HCT116 (cell line): ENCODE measurements around the gene GGCX. TPM values are rescaled to one million over a fixed set of nuclear protein-coding genes. Genes with fewer than 3 reads are reported as not detected.

ENCODE experiments used
- ATAC-seq: fragments of 200-7000 bp; cut with Tn5 transposase; 2 replicates; pipeline ENCODE4 v1.9.1; 2020; ENCODE audit warnings: mild to moderate bottlenecking, moderate library complexity
- BruUV-seq: library from RNA; stranded (reverse); fragments of 400-500 nt; replicated peaks from 2 replicates; lab custom pipeline; 2021; lab: Mats Ljungman, UMichigan
- CTCF ChIA-PET: fragments of 300-600 bp; sonication (Branson Sonifier 250); formaldehyde crosslinking; loops from one replicate; lab custom pipeline; 2021; ENCODE audit warnings: antibody characterized with exemption; lab: Charles Lee
- POLR2A ChIA-PET: fragments of 300-600, 350-600 bp; sonication (Branson Sonifier 250); formaldehyde crosslinking; loops from one replicate; lab custom pipeline; 2021; ENCODE audit warnings: antibody characterized with exemption; lab: Charles Lee
- RAD21 ChIA-PET, 2 experiments: fragments of 300-600 bp; sonication (Branson Sonifier 250); formaldehyde crosslinking; loops; one replicate each; lab custom pipeline; 2023; ENCODE audit warnings: low total read pairs in 2 of 2; ENCODE audit not compliant: uncharacterized antibody in 2 of 2, unreplicated experiment in 2 of 2, low non-redundant PET in 1 of 2; lab: Charles Lee
- DNase-seq: peaks from one replicate; pipeline ENCODE4 v3.0.0-alpha.2; 2010; ENCODE audit warnings: low read depth, low spot score
- H2AFZ ChIP-seq: fragments of 200-600 bp; shearing (Covaris generic), sonication (generic); 2 replicates; pipeline ENCODE4 v1.6.1; 2017; ENCODE audit warnings: low read depth, mixed run types, mixed read lengths, antibody characterized with exemption, low read length; ENCODE audit not compliant: poor library complexity, severe bottlenecking
- H3K27ac ChIP-seq: 2 replicates; pipeline ENCODE4 v1.5.1; 2012; ENCODE audit warnings: low read depth, low read length
- H3K27me3 ChIP-seq: fragments of 200-600 bp; sonication (generic); 2 replicates; pipeline ENCODE4 v1.6.1; 2016; ENCODE audit warnings: mixed run types, low read length, mixed read lengths; ENCODE audit not compliant: insufficient read depth
- H3K36me3 ChIP-seq, 2 experiments: fragments of 200-500 bp in 1 of 2; fragments of 200-600 bp in 1 of 2; sonication (Bioruptor generic) in 1 of 2; sonication (generic) in 1 of 2; 2 replicates each; pipeline versions ENCODE4 v1.5.1 to v1.6.1; 2014 to 2016; ENCODE audit warnings: low read length in 2 of 2, inconsistent platforms in 1 of 2, mixed read lengths in 1 of 2, mixed run types in 1 of 2; ENCODE audit not compliant: insufficient read depth in 2 of 2, control insufficient read depth in 1 of 2
- H3K4me1 ChIP-seq, 2 experiments: fragments of 200-600 bp in 1 of 2; sonication (generic) in 1 of 2; 2 replicates each; pipeline versions ENCODE4 v1.5.1 to v1.6.1; 2012 to 2017; ENCODE audit warnings: low read length in 2 of 2, inconsistent platforms in 1 of 2, mild to moderate bottlenecking in 1 of 2, mixed read lengths in 1 of 2, mixed run types in 1 of 2, moderate library complexity in 1 of 2; ENCODE audit not compliant: insufficient read depth in 2 of 2, control insufficient read depth in 1 of 2
- H3K4me2 ChIP-seq: fragments of 200-600 bp; sonication (generic); 2 replicates; pipeline ENCODE4 v1.6.1; 2017; ENCODE audit warnings: mixed run types, low read length, mixed read lengths
- H3K4me3 ChIP-seq, 2 experiments: fragments of 200-600 bp in 1 of 2; sonication (generic) in 1 of 2; replicated peaks in 1 of 2; 2 replicates each; pipeline ENCODE4 v1.5.1; 2011 to 2016; ENCODE audit warnings: low read length in 2 of 2, control low read depth in 1 of 2, low read depth in 1 of 2, mild to moderate bottlenecking in 1 of 2, mixed read lengths in 1 of 2, mixed run types in 1 of 2
- H3K79me2 ChIP-seq: fragments of 200-600 bp; sonication (generic); 2 replicates; pipeline ENCODE4 v1.6.1; 2017; ENCODE audit warnings: mild to moderate bottlenecking, mixed run types, low read length, moderate library complexity, mixed read lengths; ENCODE audit not compliant: insufficient read depth
- H3K9ac ChIP-seq: fragments of 200-600 bp; sonication (generic); 2 replicates; pipeline ENCODE4 v1.6.1; 2016; ENCODE audit warnings: low read length, mixed read lengths
- H3K9me2 ChIP-seq: fragments of 200-600 bp; sonication (generic), shearing (Covaris generic); 2 replicates; pipeline ENCODE4 v1.6.1; 2017; ENCODE audit warnings: mixed run types, mild to moderate bottlenecking, moderate library complexity; ENCODE audit not compliant: insufficient read depth
- H3K9me3 ChIP-seq, 2 experiments: fragments of 200-500 bp in 1 of 2; fragments of 200-600 bp in 1 of 2; sonication (Bioruptor generic) in 1 of 2; sonication (generic) in 1 of 2; 2 replicates each; pipeline ENCODE4 v1.6.1; 2014 to 2017; ENCODE audit warnings: low read length in 2 of 2, mixed read lengths in 2 of 2, inconsistent platforms in 1 of 2, low read depth in 1 of 2, mild to moderate bottlenecking in 1 of 2, mixed run types in 1 of 2, moderate library complexity in 1 of 2; ENCODE audit not compliant: control insufficient read depth in 1 of 2, insufficient read depth in 1 of 2
- H4K20me1 ChIP-seq: fragments of 200-600 bp; sonication (generic), shearing (Covaris generic); 2 replicates; pipeline ENCODE4 v1.6.1; 2017; ENCODE audit warnings: mixed run types, mild to moderate bottlenecking, moderate library complexity; ENCODE audit not compliant: insufficient read depth
- CBX3 ChIP-seq: IDR thresholded peaks from 2 replicates; pipeline ENCODE4 v1.6.1; 2012; ENCODE audit warnings: low read depth
- CEBPB ChIP-seq: IDR thresholded peaks from 2 replicates; pipeline ENCODE4 v1.6.1; 2012; ENCODE audit warnings: low read depth
- EGR1 ChIP-seq: IDR thresholded peaks from 2 replicates; pipeline ENCODE4 v1.6.1; 2012; ENCODE audit warnings: low read depth
- ELF1 ChIP-seq: IDR thresholded peaks from 2 replicates; pipeline ENCODE4 v1.6.1; 2012; ENCODE audit warnings: low read depth, borderline replicate concordance
- EZH2 ChIP-seq: fragments of 200-600 bp; sonication (generic); IDR thresholded peaks from 2 replicates; pipeline ENCODE4 v1.6.1; 2017; ENCODE audit warnings: antibody characterized with exemption, mixed run types
- EZH2phosphoT487 ChIP-seq: fragments of 200-600 bp; IDR thresholded peaks from 2 replicates; pipeline ENCODE4 v1.6.1; 2018; ENCODE audit warnings: antibody characterized with exemption, borderline replicate concordance
- FOSL1 ChIP-seq: IDR thresholded peaks from 2 replicates; pipeline ENCODE4 v1.6.1; 2012; ENCODE audit warnings: low read depth
- JUND ChIP-seq: IDR thresholded peaks from 2 replicates; pipeline ENCODE4 v1.6.1; 2012
- POLR2AphosphoS5 ChIP-seq: IDR thresholded peaks from 2 replicates; pipeline ENCODE4 v1.6.1; 2011; ENCODE audit warnings: mild to moderate bottlenecking, low read depth, low read length, moderate library complexity
- RAD21 ChIP-seq: IDR thresholded peaks from 2 replicates; pipeline ENCODE4 v1.6.1; 2012; ENCODE audit warnings: low read depth, mild to moderate bottlenecking
- SIN3A ChIP-seq: IDR thresholded peaks from 2 replicates; pipeline ENCODE4 v1.6.1; 2012; ENCODE audit warnings: low read depth
- SP1 ChIP-seq: IDR thresholded peaks from 2 replicates; pipeline ENCODE4 v1.6.1; 2012; ENCODE audit warnings: low read depth
- SRF ChIP-seq: IDR thresholded peaks from 2 replicates; pipeline ENCODE4 v1.6.1; 2012; ENCODE audit warnings: low read depth
- YY1 ChIP-seq: IDR thresholded peaks from 2 replicates; pipeline ENCODE4 v1.6.1; 2011; ENCODE audit warnings: low read length, low read depth, moderate library complexity, mild to moderate bottlenecking; ENCODE audit not compliant: insufficient replicate concordance; ENCODE audit errors: extremely low read depth
- ZNF274 ChIP-seq: fragments of 200-500 bp; sonication (Bioruptor generic); IDR thresholded peaks from 2 replicates; pipeline ENCODE4 v1.6.1; 2014; ENCODE audit warnings: mild to moderate bottlenecking, low read depth, low read length, inconsistent platforms
- intact Hi-C: fragments of 100-400 bp; cut with micrococcal nuclease; formaldehyde crosslinking; loops from 2 replicates; pipeline ENCODE4 v1.10.0; 2022
- total RNA-seq: library from RNA; stranded (reverse); gene quantifications from one replicate; pipeline ENCODE4 v1.2.1, GENCODE V29; 2021; ENCODE audit not compliant: unreplicated experiment
- TF ChIP-seq, protein P1 (sequence below), 3 experiments: fragments of 200-600 bp in 1 of 3; sonication (generic) in 1 of 3; IDR thresholded peaks in 2 of 3; conservative IDR thresholded peaks in 1 of 3; 2 replicates each; pipeline ENCODE4 v1.5.1; 2012 to 2017; ENCODE audit warnings: low read depth in 2 of 3, low read length in 2 of 3, antibody characterized with exemption in 1 of 3, borderline replicate concordance in 1 of 3, control low read depth in 1 of 3, mild to moderate bottlenecking in 1 of 3, mixed read lengths in 1 of 3, mixed run types in 1 of 3, moderate library complexity in 1 of 3; ENCODE audit not compliant: insufficient read depth in 1 of 3
- TF ChIP-seq, protein P2 (sequence below): IDR thresholded peaks from 2 replicates; pipeline ENCODE4 v1.6.1; 2012; ENCODE audit warnings: low read depth
- TF ChIP-seq, protein P3 (sequence below): IDR thresholded peaks from 2 replicates; pipeline ENCODE4 v1.6.1; 2011; ENCODE audit warnings: mild to moderate bottlenecking, low read length, moderate library complexity; ENCODE audit not compliant: insufficient replicate concordance; ENCODE audit errors: extremely low read depth
- TF ChIP-seq, protein P4 (sequence below): IDR thresholded peaks from 2 replicates; pipeline ENCODE4 v1.6.1; 2012

The GGCX gene
- total RNA-seq, 1 experiment from 2014 or later, result 43.5 TPM

DNA sequence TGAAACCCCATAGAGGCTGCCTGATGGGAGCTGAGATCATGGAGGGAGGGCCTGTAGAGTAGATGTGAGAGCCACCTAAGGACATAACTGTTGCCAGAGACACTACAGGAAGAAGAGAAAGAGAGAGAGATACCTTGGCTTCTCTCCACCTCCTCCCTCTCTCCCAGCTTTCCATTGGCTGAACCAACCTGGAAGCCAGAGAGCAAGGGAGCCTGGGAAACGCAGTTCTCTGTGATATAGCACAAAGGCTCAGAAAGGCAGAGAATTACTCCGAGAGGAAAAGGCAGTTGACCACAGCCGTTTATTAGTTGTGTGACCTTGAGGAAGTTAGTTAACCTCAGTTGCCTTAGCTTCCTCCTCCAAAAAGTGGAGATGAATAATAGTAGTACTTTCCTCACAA lies 60.0 kb downstream of the GGCX start:
- no peaks in the 10 kb centered on the region for H4K20me1 ChIP-seq
- CTCF ChIA-PET, result no interaction called here
- H2AFZ ChIP-seq, result no peak overlapping the region
- H3K4me2 ChIP-seq, result no peak overlapping the region
- POLR2A ChIA-PET, result interaction anchor here (3.4 kb wide), 1 partner anchor 38 kb away, joined by 19 read pairs; the partner anchor contains the start of gene MAT2A
- DNase-seq, result no peak
- TF ChIP-seq YY1 (no peak), CEBPB (no peak), POLR2AphosphoS5 (no peak), EGR1 (no peak), EZH2phosphoT487 (no peak), RAD21 (no peak), ZNF274 (no peak), SP1 (no peak), ELF1 (no peak), EZH2 (no peak), SIN3A (no peak), JUND (no peak), SRF (no peak), FOSL1 (no peak), CBX3 (no peak)
- TF ChIP-seq, protein P1, sequence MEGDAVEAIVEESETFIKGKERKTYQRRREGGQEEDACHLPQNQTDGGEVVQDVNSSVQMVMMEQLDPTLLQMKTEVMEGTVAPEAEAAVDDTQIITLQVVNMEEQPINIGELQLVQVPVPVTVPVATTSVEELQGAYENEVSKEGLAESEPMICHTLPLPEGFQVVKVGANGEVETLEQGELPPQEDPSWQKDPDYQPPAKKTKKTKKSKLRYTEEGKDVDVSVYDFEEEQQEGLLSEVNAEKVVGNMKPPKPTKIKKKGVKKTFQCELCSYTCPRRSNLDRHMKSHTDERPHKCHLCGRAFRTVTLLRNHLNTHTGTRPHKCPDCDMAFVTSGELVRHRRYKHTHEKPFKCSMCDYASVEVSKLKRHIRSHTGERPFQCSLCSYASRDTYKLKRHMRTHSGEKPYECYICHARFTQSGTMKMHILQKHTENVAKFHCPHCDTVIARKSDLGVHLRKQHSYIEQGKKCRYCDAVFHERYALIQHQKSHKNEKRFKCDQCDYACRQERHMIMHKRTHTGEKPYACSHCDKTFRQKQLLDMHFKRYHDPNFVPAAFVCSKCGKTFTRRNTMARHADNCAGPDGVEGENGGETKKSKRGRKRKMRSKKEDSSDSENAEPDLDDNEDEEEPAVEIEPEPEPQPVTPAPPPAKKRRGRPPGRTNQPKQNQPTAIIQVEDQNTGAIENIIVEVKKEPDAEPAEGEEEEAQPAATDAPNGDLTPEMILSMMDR (IDR thresholded peaks at IDR 0.05 in 2 of 3, conservative IDR thresholded peaks at IDR 0.05 in 1 of 3; ENCODE audit: borderline replicate concordance in 1 of 3, insufficient read depth in 1 of 3, low read depth in 2 of 3, low read length in 2 of 3), result no peak
- TF ChIP-seq, protein P2, sequence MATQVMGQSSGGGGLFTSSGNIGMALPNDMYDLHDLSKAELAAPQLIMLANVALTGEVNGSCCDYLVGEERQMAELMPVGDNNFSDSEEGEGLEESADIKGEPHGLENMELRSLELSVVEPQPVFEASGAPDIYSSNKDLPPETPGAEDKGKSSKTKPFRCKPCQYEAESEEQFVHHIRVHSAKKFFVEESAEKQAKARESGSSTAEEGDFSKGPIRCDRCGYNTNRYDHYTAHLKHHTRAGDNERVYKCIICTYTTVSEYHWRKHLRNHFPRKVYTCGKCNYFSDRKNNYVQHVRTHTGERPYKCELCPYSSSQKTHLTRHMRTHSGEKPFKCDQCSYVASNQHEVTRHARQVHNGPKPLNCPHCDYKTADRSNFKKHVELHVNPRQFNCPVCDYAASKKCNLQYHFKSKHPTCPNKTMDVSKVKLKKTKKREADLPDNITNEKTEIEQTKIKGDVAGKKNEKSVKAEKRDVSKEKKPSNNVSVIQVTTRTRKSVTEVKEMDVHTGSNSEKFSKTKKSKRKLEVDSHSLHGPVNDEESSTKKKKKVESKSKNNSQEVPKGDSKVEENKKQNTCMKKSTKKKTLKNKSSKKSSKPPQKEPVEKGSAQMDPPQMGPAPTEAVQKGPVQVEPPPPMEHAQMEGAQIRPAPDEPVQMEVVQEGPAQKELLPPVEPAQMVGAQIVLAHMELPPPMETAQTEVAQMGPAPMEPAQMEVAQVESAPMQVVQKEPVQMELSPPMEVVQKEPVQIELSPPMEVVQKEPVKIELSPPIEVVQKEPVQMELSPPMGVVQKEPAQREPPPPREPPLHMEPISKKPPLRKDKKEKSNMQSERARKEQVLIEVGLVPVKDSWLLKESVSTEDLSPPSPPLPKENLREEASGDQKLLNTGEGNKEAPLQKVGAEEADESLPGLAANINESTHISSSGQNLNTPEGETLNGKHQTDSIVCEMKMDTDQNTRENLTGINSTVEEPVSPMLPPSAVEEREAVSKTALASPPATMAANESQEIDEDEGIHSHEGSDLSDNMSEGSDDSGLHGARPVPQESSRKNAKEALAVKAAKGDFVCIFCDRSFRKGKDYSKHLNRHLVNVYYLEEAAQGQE, result no peak
- TF ChIP-seq, protein P3, sequence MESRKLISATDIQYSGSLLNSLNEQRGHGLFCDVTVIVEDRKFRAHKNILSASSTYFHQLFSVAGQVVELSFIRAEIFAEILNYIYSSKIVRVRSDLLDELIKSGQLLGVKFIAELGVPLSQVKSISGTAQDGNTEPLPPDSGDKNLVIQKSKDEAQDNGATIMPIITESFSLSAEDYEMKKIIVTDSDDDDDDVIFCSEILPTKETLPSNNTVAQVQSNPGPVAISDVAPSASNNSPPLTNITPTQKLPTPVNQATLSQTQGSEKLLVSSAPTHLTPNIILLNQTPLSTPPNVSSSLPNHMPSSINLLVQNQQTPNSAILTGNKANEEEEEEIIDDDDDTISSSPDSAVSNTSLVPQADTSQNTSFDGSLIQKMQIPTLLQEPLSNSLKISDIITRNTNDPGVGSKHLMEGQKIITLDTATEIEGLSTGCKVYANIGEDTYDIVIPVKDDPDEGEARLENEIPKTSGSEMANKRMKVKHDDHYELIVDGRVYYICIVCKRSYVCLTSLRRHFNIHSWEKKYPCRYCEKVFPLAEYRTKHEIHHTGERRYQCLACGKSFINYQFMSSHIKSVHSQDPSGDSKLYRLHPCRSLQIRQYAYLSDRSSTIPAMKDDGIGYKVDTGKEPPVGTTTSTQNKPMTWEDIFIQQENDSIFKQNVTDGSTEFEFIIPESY, result no peak
- TF ChIP-seq, protein P4, sequence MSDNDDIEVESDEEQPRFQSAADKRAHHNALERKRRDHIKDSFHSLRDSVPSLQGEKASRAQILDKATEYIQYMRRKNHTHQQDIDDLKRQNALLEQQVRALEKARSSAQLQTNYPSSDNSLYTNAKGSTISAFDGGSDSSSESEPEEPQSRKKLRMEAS, result no peak
- no peak overlapping the region for H3K4me3 ChIP-seq
- H3K36me3 ChIP-seq, result no peaks in the 10 kb centered on the region
- intact Hi-C loops, result no loop called here
- BruUV-seq, result no TSS peak
- ATAC-seq, result no peak
- no peaks in the 10 kb centered on the region for H3K9me2 ChIP-seq
- H3K27me3 ChIP-seq, result no peaks in the 10 kb centered on the region
- no peak overlapping the region for H3K27ac ChIP-seq
- H3K4me1 ChIP-seq, result peaks cover 55 to 86% of the 10 kb centered on the region in 2 experiments
- H3K79me2 ChIP-seq, result no peaks in the 10 kb centered on the region
- RAD21 ChIA-PET, result no interaction called here
- no peak overlapping the region for H3K9ac ChIP-seq
- no peaks in the 10 kb centered on the region; a peak in 1 of 4 replicates for H3K9me3 ChIP-seq
